ENCODE measurements around the gene GTF2I. TPM values are rescaled to one million over a fixed set of nuclear protein-coding genes. Genes with fewer than 3 reads are reported as not detected.
"Not testable (repeated sequence)": the region's sequence is repeated elsewhere in the genome, so short reads cannot be mapped to it uniquely, and the experiment has no call there.

Gene GTF2I
- total and polyA plus RNA-seq, 10 of the 15 experiments (the other 5 are each of a cell fraction or from before 2014, with no cell fraction given), result 6.7 to 172 (median 96.9) TPM

DNA sequence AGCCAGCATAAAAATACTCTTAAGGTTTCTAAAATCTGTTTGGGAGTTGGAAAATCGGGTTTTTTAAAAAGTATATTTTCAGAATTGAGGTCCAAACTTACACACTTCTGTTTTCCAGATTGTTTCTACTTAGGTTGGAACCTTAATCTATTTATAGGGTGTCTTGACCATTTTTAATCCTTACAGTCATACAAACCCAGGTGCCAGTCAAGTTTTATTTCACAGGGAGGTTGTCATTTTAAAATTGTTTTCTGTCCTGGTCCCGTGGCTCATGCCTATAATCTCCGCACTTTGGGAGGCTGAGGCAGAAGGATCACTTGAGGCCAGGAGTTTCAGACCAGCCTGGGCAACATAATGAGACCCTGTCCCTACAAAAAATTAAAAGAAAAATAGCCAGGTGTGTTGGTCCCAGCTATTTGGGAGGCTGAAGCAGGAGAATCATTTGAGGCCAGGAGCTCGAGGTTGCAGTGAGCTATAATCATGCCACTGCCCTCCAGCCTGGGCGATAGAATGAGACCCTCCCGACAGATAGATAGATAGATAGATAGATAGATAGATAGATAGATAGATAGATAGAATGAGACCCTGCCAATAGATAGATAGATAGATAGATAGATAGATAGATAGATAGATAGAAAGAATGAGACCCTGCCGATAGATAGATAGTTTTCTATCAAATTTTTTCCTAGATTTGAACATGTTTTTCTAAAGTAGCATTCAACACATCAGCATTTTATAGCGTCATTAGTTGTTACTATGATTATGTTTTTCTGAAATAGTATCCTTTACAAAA lies 69.0 kb downstream of the GTF2I start:
- no peak for DNase-seq (ENCODE audit: low read depth, low spot score)
- intact Hi-C loops (cut with micrococcal nuclease; ENCODE audit: unreplicated experiment), result no loop called here
- H3K4me2 ChIP-seq (ENCODE audit: control insufficient read depth, insufficient read depth), result no peak overlapping the region
- no peak overlapping the region for H3K27ac ChIP-seq (ENCODE audit: control insufficient read depth, insufficient read depth)
- TF ChIP-seq, protein P1, sequence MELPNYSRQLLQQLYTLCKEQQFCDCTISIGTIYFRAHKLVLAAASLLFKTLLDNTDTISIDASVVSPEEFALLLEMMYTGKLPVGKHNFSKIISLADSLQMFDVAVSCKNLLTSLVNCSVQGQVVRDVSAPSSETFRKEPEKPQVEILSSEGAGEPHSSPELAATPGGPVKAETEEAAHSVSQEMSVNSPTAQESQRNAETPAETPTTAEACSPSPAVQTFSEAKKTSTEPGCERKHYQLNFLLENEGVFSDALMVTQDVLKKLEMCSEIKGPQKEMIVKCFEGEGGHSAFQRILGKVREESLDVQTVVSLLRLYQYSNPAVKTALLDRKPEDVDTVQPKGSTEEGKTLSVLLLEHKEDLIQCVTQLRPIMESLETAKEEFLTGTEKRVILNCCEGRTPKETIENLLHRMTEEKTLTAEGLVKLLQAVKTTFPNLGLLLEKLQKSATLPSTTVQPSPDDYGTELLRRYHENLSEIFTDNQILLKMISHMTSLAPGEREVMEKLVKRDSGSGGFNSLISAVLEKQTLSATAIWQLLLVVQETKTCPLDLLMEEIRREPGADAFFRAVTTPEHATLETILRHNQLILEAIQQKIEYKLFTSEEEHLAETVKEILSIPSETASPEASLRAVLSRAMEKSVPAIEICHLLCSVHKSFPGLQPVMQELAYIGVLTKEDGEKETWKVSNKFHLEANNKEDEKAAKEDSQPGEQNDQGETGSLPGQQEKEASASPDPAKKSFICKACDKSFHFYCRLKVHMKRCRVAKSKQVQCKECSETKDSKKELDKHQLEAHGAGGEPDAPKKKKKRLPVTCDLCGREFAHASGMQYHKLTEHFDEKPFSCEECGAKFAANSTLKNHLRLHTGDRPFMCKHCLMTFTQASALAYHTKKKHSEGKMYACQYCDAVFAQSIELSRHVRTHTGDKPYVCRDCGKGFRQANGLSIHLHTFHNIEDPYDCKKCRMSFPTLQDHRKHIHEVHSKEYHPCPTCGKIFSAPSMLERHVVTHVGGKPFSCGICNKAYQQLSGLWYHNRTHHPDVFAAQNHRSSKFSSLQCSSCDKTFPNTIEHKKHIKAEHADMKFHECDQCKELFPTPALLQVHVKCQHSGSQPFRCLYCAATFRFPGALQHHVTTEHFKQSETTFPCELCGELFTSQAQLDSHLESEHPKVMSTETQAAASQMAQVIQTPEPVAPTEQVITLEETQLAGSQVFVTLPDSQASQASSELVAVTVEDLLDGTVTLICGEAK (IDR thresholded peaks at IDR 0.05; ENCODE audit: borderline replicate concordance), result no peak
- TF ChIP-seq MYB (IDR thresholded peaks at IDR 0.05; ENCODE audit: borderline replicate concordance, low read depth, low read length) (no peak), ZNF207 (IDR thresholded peaks at IDR 0.05; ENCODE audit: borderline replicate concordance) (no peak)
- TF ChIP-seq, protein P2, sequence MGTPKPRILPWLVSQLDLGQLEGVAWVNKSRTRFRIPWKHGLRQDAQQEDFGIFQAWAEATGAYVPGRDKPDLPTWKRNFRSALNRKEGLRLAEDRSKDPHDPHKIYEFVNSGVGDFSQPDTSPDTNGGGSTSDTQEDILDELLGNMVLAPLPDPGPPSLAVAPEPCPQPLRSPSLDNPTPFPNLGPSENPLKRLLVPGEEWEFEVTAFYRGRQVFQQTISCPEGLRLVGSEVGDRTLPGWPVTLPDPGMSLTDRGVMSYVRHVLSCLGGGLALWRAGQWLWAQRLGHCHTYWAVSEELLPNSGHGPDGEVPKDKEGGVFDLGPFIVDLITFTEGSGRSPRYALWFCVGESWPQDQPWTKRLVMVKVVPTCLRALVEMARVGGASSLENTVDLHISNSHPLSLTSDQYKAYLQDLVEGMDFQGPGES (IDR thresholded peaks at IDR 0.05), result no peak
- H3K36me3 ChIP-seq (ENCODE audit: control insufficient read depth in 2 of 2, insufficient read depth in 2 of 2, low read length in 1 of 2), result peaks cover 0 to 2% of the 10 kb centered on the region in 2 experiments; a peak in 2 of 4 replicates
- WGBS (ENCODE audit: insufficient coverage, insufficient replicate concordance, low lambda C conversion rate, missing lambda C conversion rate), result 94% methylated on average over 8 of the region's 8 CpGs
- H4K20me1 ChIP-seq (ENCODE audit: control insufficient read depth, insufficient read depth), result no peaks in the 10 kb centered on the region
- no peak for ATAC-seq
- CTCF ChIA-PET, result no interaction called here
- in situ Hi-C loops (cut with MboI), result no loop called here
- no peak overlapping the region for H3K4me3 ChIP-seq
- no TSS peak for BruUV-seq (replicated peaks)
- RAD21 ChIA-PET (ENCODE audit: unreplicated experiment), result no interaction called here
- H3K4me1 ChIP-seq (ENCODE audit: control insufficient read depth, insufficient read depth, low read length), result no peaks in the 10 kb centered on the region
- H3K27me3 ChIP-seq (replicated peaks in 1 of 2; ENCODE audit: control insufficient read depth in 2 of 2, insufficient read depth in 2 of 2, low read length in 1 of 2), result no peaks in the 10 kb centered on the region
- no peaks in the 10 kb centered on the region for H3K79me2 ChIP-seq (ENCODE audit: control insufficient read depth, insufficient read depth, low read length)
- POLR2A ChIA-PET, result interaction anchor here (0.6 kb wide), 1 partner anchor 106 kb away, joined by 6 read pairs; no protein-coding TSS in a partner anchor
- H3K9me3 ChIP-seq (replicated peaks; ENCODE audit: control insufficient read depth, insufficient read depth, low read length), result no peaks in the 10 kb centered on the region
- H3K9ac ChIP-seq (ENCODE audit: control insufficient read depth, insufficient read depth, low read length), result no peak overlapping the region
- SMC1A ChIA-PET (ENCODE audit: uncharacterized antibody, unreplicated experiment), result no interaction called here
- no peak for FAIRE-seq
- no peak overlapping the region for H2AFZ ChIP-seq (ENCODE audit: control insufficient read depth, low read depth, low read length)

DNA sequence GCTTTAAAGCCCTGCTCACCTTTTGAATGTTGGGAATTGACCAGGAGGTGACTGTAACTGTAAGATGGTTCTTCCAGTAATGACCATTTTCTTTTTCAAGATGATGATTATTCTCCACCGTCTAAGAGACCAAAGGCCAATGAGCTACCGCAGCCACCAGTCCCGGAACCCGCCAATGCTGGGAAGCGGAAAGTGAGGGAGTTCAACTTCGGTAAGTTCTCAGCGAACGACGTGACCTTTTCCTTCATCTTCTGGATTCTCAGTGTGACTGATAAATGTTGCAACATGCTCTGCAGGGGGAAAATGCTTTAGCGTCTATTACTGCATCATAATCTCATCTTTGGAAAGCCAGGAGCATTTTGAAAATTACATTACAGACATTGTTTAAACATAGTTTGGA lies 71.2 kb downstream of the GTF2I start:
- POLR2A ChIA-PET; ATAC-seq; intact Hi-C loops (cut with micrococcal nuclease; ENCODE audit: unreplicated experiment); H3K4me3 ChIP-seq; H3K27ac ChIP-seq (ENCODE audit: control insufficient read depth, insufficient read depth); FAIRE-seq; H4K20me1 ChIP-seq (ENCODE audit: control insufficient read depth, insufficient read depth); CTCF ChIA-PET; BruUV-seq (replicated peaks); H2AFZ ChIP-seq (ENCODE audit: control insufficient read depth, low read depth, low read length); H3K4me1 ChIP-seq (ENCODE audit: control insufficient read depth, insufficient read depth, low read length); RAD21 ChIA-PET (ENCODE audit: unreplicated experiment); H3K79me2 ChIP-seq (ENCODE audit: control insufficient read depth, insufficient read depth, low read length); H3K9ac ChIP-seq (ENCODE audit: control insufficient read depth, insufficient read depth, low read length); H3K4me2 ChIP-seq (ENCODE audit: control insufficient read depth, insufficient read depth); H3K27me3 ChIP-seq (replicated peaks in 1 of 2; ENCODE audit: control insufficient read depth in 2 of 2, insufficient read depth in 2 of 2, low read length in 1 of 2); in situ Hi-C loops (cut with MboI); H3K36me3 ChIP-seq (ENCODE audit: control insufficient read depth in 2 of 2, insufficient read depth in 2 of 2, low read length in 1 of 2); DNase-seq (ENCODE audit: low read depth, low spot score); H3K9me3 ChIP-seq (replicated peaks; ENCODE audit: control insufficient read depth, insufficient read depth, low read length); SMC1A ChIA-PET (ENCODE audit: uncharacterized antibody, unreplicated experiment): not testable (repeated sequence)
- WGBS (ENCODE audit: insufficient coverage, insufficient replicate concordance, low lambda C conversion rate, missing lambda C conversion rate), result no CpG with 5 or more reads among the region's 10 CpGs
